Measurements from ENCODE around the gene RAB5B.

- no peak for TF ChIP-seq POLR2A (IDR thresholded peaks at IDR 0.05)
- peak in 11 of 12 donors; percentile 26 to 66 (median 45) for TF ChIP-seq CTCF (IDR thresholded peaks at IDR 0.05)
Observed at GRCh38 chr12:55930771-55931316, 43.0 kb upstream of the RAB5B start, which contains the start of gene DGKA.
